SW 1271 (cell line): ENCODE results near the gene NEK2.
"Not testable (repeated sequence)": the region's sequence is repeated elsewhere in the genome, so short reads cannot be mapped to it uniquely, and the experiment has no call there.

ENCODE experiments used
- DNase-seq, 2 experiments: peaks; one replicate each; lab custom pipeline; 2025; lab: John Stamatoyannopoulos, UW

The NEK2 gene

DNA sequence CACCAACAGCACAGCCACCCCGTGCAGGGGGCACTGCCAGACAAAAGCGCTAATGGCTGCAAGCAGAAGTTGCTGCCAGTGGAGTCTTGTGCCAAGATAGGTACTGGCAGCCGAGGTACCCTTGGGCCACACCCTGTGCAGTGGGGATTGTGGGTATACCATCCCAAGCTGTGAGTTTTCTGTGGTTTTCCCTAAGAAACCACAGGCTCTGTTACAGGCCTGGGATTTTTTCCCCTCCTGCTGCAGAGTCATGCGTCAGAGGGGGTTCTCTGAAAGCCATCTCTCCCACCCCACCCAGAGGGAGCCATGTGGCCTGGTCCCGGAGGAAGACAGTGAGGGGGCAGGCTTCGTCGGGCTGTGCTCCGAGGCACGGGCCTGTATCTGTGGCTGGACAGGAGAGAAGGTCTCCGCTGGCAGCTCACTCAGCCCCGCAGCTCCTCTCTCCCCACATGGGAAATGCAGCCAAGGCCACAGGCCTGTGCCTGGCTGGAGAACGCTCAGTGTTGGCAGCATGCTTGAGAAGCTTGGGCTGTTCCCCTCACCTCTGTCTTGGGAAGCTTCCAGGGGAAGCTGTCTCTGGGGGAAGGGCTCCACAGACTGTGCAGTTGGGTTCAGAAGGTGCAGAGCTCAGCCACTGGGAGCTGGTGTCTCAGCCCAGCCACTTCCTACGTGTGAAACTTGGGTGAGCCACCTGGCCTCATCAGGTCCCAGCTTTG is 42.5 kb downstream of the NEK2 start:
- no peak for DNase-seq

DNA sequence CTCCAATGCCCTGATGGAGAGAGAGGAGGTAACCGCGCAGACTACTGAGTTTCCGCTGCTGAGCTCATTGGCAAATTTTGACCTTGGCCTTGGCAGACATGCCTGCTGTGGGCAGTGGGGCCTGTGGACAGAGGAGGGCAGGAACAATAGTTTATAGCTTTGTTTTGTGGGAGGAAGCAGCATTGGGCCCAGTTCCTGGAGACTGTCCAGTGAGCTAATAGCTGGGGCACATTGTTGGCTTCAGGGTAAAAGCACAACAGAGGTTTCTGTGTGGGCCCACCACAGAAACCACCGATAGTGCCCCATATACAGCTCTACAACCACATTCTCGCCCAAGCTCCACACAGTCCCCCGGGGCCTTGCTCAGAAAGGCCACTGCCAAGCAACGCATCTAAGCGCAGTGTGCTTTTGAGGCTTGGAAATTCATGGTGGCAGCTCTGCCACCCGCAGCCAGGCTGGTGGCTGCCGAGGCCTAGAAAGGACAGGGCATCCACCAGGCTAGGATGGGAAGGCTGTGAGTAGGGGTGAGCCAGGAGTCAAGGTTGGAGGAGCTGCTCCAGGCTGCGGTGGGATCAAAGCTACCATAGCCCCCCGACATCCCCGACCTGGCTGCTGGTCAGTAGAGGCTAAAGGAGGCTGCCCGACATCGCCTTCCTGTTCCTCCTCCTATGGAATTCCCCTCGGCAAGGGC is 43.2 kb downstream of the NEK2 start:
- DNase-seq, result no peak

DNA sequence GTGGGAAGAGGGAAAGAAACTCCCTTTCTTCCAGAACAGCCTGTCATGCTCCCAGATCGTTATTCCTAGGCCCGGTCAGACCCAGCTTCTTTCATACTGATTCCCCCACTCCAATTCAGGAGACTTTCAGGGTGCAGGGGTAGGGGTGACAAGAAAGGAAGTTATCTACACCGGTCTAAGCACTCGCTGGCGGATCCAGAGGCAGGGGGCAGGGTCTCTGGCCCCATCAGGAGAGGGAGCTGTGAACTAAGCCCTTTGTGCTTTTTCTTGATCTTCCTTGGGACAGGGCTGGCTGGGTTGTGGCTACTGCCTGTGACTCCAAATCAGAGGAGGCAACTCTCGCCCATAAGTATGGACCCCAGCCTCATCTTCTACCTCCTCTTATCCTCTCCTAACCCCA is 44.3 kb downstream of the NEK2 start:
- DNase-seq, result no peak

DNA sequence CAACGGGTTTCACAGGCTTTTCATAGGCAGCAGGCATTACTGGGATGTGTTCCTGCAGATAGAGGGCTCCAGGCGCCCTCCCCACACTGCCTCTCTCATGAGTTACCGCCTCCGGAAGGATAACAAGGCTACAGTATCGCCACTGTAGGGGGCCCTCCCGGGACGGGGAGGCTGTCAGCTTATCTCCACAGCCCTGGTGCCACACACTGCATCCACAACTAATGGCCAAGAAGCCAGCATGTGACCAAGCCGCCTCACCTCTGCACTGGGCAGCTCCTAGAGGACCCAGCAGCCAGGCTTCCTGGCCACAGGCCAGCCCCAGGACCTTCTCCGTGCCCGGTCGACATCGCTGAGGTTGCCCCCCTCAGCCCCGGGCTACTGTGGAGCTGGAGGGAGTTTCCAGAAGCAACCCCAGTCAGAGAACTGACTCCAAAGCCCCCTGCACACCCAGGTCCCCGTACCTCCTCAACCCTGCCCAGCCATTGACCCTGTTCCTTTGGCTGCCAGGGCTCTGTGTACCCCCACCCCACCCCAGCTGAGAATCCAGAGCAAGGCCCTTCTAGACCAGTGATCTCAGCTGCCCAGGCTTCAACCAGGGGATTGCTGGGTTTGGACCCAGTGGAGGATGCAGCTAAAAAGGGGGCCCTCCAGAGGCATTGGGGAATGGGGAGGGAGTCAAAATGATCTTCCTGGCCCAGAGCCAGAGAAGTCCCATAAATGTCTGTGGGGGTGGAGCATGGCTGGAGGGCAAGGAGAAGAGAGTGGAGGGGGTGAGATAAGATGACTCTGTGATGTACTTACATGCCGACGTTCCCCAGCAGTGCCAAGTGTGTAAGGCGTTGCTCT is 45.0 kb downstream of the NEK2 start:
- DNase-seq, result no peak

DNA sequence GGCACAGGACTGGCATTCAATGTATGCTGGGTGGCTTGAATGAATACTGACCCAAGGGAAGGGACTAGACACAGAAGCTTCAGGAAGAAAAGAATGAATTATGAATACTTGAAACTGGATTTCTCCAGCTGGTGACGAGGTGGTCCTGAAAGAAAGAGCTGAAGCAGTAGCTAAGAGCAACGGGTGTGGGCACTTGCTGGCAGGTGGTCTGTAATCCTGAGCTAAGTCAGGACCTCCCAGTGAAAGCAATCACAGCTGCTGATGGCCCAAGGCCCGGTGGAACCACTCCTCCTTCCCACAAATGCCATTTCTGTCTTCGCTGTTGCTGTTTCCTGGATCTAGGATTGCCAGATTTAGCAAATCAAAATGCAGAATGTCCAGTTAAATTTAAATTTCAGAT is 47.0 kb downstream of the NEK2 start:
- DNase-seq, result no peak

DNA sequence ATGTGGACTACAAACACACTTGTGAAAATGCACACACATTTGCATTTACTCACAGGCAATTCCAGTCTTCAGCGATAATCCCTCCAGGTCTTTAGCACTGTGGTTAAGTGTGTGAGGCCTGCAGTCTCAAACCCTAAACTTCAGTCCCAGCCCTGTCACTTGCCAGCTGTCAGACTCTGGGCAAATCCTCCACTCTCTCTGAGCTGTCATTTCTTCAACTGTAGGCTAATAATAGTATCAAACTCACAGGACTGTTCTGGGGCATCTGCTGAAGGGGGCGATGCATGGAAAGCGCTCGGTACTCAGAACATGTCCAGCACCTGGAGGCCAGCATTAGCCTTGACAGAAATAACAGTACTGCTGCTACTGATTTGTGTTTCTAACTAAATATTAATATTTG is 48.2 kb downstream of the NEK2 start:
- DNase-seq, result no peak

DNA sequence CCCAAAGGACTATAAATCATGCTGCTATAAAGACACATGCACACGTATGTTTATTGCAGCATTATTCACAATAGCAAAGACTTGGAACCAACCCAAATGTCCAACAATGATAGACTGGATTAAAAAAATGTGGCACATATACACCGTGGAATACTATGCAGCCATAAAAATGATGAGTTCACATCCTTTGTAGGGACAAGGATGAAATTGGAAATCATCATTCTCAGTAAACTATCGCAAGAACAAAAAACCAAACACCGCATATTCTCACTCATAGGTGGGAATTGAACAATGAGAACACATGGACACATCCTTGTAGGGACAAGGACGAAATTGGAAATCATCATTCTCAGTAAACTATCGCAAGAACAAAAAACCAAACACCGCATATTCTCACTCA is 49.6 kb downstream of the NEK2 start:
- not testable (repeated sequence) for DNase-seq

DNA sequence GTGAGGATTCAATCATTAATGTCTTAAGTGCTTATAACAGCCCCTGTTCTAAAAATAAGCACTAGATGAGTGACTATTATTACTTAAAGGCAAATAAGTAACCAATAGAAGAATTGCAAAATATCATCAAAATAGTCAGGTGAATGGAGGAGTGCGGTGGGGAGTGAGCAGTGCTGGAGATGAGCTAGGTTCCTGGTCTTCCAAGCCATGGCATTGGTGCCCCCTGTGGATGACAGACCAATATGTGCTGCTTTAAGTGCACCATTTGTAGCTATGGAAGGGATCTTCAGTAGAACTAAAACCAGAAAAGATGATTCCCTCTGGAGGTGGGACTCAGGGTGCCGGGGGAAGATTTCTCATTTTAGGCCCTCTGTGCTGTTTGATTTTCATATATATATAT is 50.4 kb downstream of the NEK2 start:
- DNase-seq, result no peak

DNA sequence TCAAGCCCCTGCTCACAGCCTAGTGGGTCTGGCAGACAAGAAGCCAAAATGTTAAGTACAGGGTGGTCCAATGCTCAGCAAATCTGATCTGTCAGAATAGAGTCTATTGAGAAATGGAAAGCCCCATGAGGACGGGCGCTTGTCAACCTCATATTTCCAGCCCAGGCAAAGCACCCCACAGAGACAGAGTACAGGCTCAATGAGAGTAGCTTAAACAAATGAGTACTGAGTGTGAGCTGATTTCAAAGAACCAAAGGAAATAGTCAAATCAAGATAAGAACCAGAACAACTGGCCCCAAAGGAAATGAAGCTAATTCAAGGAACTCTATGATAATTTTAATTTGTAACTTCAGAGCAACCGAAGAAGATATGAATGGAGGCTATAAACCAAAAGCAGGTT is 51.9 kb downstream of the NEK2 start:
- DNase-seq, result no peak

DNA sequence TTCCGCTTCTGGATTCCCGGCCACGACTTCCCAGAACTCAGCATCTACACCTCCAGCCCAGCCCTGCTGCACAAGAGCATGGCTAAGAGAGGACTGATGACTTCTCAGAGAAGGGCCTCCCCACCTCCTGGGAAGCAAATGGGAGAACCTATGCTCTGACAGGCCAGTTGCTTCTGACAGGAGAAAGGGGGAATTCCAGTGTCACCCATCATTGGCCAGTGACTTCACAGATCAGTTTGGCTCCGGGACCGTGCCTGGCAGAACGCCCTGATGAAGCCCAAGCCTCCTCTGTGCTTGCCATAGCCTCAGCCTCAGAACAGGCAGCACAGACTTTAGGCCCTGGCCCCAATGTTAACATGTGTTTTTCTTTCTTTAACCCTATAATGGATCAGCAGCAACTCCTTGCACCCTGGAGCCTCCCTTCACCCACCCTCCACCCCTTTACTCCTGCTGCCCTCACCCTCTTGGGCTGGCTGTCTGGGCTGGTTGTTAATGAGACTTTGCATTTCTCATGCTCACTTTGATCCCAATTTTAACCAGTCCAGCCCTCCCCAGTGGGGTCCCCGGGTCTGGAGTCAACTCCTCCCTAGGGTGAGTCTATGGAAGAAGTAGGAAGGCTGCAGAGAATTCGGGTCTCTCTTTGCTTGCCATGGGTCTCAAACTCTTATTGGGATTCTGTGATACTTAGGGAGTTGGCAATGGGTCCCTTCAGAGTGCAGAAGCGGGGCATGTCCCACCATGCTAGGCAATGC is 53.8 kb downstream of the NEK2 start:
- no peak for DNase-seq

DNA sequence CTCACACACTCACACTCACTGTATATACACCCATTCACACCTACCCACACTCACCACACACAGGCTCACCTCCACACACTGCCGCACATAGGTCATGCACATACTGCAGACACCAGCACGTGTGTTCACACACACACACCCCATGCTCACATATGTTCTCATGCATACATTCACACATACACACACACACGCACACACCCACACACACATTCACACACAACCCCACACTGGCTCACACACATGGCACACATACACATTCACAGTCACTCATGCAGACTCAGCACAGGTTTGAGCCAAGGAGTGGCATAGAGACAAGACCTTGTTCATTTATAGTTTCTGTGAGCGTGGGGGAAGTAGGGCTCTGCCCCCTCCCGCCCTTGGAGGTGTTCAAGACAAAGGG is 55.3 kb downstream of the NEK2 start:
- DNase-seq, result no peak

DNA sequence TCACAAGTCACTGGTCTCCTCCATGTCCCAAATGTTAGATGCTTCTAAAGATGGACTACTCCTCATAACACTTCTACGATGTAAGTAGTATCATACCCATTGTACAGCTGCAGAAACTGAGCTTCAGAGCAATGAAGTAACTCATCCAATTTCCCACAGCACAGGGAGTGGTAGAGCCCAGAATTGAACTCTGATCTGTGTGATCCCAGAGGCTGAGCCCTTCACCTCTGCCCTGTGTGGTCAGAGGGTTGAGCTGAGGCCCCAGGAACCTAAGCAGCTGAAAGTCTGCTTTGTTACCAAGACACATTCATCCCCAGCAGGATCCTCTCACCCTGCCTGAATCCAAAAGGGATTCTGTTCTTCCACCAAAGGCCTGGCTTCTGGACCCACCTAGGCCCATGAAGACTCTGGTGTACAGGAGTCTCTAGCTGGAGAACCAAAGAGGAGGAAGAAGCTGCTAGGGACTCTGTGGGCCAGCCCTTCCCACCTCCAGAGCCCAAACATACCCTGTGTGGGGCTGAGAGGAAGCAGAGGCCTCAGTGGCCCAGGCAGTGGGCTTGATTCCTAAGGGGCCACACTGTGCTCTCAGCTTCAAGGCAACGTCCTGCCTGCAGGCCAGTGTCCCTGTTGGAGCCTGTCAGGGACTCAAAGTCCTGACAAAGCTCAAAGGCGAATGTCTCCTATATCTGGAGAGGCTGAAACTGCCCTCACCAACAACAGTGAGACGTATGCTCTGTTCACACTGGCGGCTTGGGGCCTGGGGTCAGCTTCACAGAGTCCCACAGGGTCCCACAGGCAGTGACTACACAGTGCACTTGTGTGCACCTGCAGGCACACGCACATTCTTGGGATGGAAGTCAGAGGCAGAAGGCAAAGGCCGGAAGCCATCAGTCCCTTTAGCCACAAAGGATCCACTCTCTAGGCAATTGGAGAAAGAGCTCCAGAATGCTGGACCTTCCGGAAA is 56.1 kb downstream of the NEK2 start:
- no peak for DNase-seq

DNA sequence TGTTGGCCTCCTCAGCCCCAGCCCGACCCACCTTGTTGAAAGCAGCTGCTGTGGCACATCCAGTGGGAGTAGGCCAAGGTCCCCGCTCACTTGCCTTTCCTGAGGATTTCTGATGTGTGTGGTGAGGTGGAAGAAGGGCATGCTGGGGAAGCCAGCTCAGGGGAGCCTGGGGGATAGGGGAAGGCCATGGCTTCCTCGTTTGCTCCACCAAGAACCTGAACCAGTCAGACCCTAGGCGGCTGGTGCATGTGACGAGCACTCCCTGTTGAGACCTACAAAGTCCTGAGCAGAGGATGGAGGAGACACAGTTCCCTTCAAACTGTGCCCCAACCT is 58.5 kb downstream of the NEK2 start:
- DNase-seq, result no peak

DNA sequence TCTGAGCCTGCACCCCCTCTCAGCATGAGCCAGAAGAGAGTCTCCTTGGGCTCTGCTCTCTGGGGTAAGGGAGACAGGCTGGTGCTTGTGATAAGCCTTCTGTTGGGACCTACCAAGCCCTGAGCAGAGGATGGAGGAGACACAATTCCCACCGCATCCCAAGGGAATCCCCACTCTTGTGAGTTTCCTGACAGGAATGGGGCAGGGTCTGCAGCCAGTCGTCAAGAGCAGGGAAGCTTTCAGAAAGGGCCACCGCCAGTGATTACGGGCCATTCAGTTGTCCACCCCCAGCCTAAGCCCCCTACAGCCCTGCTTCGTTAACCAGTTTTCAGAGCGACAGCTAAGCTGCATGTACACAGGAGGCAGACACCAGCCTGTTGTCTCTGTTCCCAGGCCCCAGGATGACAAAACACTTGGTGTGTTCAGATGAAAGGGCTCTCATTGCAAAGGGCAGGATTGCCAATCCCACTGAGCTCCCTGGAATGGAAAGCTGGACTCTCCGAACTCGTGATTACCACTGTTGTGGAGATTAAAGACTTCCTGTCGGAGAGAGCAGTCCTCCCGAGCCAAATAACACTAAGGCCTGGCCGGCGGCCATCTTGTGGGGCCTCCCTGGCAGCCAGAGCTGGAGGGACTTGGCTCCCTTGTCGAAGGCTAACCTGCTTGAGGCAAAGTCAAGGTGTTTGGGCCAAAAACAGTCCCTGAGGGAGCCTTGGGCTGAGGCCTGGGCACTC is 59.0 kb downstream of the NEK2 start:
- no peak for DNase-seq

DNA sequence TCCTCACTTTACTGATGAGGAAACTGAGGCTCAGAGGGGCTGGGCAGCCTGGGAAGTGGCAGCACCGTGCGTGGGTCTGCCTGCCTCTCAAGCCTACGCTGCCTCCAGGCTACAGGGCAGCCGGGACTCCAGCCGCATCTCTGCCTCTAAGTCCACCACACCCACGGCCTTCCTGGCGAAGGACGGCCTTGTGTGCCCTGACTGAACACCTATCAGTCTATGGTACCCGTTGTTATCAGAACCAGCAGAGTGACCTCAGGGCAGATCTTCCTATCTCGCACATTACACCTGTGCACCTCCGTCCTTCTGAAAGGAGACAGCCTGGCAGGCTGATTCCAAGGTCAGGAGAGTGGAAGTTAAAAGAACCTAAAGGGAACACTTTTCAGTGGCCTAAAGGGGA is 60.8 kb downstream of the NEK2 start:
- no peak for DNase-seq

DNA sequence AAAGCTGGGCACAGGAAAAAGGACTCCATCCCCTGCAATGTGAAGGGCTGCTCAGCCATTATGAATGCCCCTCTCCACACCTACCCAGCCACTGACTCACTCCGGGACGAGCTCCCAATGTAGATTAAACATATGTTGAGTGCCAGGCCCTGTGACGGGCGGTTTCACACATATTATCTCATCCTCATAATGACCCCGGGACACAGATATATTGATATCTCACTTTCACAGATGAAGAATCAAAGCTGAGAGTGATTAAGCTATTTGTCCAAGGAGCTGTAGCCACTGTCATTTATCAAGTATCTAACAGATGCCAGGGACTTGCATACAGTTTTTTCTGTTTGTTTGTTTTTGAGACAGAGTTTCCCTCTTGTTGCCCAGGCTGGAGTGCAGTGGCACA is 61.5 kb downstream of the NEK2 start:
- DNase-seq, result no peak

DNA sequence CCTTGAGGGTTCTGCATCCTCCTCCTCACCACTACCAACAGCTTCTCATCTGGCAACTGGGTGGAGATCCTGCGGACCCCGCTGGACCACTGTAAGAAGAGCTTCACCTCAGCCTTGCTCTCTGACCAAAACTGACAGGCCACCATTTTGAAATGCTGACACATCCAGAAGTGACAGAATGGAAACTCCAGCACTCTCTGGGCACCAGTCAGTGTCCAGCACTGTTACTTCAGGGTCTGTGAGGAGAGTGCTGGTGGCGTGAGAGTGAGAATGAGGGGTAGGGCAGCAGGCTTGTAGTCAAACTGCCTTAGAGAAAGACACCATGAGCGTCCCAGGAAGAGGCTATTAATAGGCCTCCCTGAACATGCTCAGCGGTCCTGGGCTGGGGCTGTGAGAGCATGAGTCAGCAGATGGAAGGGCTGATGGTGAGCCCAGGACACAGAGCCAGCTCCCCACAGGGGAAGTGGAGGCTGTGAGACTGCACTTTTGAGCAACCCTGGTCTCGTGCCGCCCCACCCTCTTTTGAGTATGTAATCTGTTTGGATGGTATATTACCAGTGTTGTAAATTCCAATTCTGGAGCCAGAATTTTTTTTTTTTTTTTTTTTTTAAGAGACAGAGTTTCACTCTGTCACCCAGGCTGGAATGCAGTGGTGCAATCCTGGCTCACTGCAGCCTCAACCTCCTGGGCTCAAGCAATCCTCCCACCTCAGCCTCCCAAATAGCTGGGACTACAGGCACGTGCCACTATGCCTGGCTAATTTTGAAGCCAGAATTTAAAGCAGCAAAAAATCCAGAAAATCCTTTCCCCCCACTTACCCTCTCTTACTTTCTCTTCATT is 62.1 kb downstream of the NEK2 start:
- no peak for DNase-seq

DNA sequence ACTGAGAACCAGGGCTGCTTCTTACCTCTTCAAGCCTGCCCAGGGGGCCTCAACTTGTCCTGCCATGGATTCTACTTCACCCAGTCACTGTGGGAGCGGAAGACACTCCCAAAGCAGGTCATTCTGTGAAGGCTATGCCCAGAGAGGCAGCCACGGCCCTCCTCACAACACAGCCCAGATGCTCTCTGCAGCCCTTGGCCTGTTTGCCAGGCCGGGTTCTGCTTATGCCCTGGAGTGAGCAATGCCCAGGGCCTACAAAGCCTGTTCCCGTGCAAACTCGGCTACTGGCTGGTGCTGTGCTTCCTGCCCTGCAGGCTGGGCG is 62.7 kb downstream of the NEK2 start:
- no peak for DNase-seq
